Measurements from ENCODE around the gene TAS1R3.
"Not testable (repeated sequence)": the region's sequence is repeated elsewhere in the genome, so short reads cannot be mapped to it uniquely, and the experiment has no call there.

The TAS1R3 gene

GRCh38 chr1:1309251-1310108 is 21.6 kb upstream of the TAS1R3 start:
- DNase-seq (ENCODE audit: low spot score), result peak; percentile 42

DNA sequence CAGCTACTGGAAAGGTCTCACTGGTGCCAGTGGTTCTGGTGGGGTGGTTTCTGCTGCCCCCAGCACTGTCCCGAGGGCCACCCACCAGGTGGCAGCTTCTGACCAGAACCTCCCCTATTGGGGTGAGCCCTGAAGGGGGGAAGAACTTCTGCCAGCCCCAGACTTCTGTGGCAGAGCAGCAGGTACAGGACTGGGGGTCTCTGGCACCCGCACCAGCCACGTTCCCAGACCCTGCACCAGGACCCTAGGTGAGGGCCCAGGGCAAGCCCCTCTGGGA is 21.0 kb upstream of the TAS1R3 start:
- no peak for DNase-seq (ENCODE audit: low spot score)

DNA sequence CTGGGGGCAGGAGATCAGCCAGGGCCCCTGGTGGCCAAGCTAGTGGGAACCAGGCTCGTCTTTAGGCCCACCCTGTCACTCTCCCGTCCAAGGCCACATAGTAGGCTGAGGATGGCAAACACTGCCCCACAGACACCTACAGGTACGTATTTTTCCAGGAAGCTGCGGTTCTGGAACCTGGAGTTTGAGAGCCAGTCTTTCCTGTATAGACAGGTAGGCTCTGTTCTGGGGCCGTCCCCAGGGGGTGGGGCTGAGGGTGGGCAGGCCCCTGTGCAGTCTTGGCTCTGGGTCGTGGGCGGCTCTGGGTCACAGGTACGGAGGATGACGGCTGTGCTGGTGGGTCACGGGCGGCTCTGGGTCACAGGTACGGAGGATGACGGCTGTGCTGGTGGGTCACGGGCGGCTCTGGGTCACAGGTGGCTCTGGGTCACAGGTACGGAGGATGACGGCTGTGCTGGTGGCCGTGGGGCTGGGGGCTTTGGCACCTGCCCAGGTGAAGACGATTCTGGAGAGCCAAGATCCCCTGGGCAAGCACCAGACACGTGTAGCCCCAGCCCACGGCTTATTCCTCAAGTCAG is 20.5 kb upstream of the TAS1R3 start:
- DNase-seq (ENCODE audit: low spot score), result no peak

GRCh38 chr1:1311107-1312104 is 19.7 kb upstream of the TAS1R3 start:
- DNase-seq (ENCODE audit: low spot score), result no peak

DNA sequence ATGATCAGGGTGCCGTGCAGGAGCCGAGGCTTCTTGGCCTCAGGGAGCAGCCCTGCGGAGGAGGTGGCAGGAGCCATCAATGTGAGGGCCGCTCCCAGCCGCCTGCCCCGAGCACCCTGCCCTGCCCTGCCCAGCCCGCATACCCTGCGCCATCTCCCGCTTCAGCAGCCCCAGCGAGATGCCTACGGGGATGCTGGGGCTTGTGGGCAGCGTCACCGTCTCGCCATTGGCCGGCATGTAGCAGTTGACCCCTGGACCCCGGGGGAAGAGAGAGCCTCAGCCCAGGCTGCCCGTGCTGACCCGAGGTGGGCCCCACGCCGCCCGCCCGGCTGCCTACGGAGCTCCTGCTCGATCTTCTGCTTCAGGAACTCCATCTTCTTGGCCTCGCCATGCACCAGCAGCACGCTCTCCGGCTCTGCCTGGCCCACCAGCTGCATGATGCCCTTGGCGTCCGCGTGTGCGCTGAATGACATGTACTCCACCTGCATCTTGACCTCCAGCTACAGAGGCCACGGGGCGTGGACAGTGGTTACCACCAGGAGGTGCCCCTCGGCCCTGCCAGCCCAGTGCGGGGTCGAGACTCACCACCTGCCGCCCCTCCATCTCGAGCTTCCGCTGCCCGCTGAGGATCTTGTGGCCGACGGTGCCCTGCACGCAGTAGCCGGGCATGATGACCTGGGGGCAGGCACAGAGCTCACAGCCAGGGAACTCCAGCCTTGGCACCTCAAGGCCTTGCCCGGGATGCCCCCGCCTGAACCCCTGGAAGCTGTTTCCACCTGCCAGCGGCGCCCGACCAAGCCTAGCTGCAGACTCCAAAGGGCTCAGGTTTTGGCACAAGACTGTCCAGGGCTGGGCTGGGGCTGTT is 18.4 kb upstream of the TAS1R3 start:
- DNase-seq (ENCODE audit: low spot score), result no peak

DNA sequence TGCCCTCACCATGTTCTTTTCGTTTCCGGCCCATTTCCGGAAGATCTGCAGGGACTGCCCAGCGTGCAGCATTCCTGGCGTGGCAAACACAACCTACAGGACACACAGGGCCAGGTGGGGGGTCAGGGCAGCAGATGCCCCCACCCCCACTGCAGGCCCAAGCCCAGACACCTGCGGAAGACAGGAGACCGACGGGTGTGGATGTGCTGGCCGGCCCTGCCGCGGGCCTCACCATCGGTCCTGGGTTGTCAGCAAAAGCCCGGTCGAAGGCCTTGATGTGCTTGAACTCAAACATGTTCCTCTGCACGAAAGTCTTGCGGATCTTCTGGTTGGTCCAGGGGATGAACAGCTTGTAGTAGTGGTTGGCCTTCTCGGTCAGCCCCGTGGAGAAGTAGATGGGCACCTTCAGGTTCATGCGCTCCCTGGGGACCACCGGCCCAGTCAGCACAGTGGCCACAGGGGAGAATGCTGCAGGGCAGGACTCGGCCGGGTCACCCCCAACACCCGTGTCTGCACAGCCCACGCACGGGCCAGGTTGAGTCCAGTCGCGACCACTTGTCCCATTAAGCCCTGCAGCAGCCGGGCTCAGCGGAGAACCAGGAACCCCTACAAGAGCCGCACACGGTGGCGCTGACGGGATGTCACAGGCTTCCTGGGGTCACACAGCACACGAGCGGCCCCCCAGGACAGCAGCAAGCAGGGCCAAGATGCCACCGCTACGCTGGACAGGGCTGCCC is 17.4 kb upstream of the TAS1R3 start:
- DNase-seq (ENCODE audit: low spot score), result no peak

DNA sequence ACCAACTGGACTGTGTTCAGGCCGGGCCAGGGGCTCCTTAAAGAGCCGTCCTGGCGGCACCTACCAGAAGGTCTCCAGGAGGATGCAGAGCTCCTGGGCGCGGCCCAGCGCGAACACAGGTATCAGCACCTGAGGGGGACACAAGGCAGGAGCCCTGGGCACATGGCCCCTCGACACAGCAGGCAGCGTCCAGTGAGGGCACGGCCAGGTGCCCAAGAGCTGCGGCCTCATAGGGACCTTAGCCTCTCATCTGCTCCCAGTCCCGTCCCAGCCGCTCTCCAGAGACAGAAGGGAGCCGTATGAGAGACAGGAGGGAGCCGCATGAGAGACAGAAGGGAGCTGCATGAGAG is 16.9 kb upstream of the TAS1R3 start:
- no peak for DNase-seq (ENCODE audit: low spot score)

GRCh38 chr1:1314678-1315335 is 16.3 kb upstream of the TAS1R3 start:
- no peak for DNase-seq (ENCODE audit: low spot score)

- no peak for DNase-seq (ENCODE audit: low spot score)
These were observed 15.6 kb upstream of the TAS1R3 start for GRCh38 chr1:1315435-1315954.

DNA sequence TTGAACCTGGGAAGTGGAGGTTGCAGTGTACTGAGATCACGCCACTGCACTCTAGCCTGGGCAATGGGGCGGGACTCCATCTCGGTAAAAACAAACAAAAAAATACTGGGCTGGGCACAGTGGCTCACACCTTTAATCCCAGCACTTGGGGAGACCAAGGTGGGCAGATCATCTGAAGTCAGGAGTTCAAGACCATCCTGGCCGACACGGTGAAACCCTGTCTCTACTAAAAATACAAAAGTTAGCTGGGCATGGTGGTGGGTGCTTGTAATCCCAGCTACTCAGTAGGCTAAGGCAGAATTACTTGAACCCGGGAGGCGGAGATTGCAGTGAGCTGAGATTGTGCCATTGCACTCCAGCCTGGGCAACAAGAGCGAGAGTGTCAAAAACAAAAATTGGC is 14.9 kb upstream of the TAS1R3 start:
- not testable (repeated sequence) for DNase-seq (ENCODE audit: low spot score)

DNA sequence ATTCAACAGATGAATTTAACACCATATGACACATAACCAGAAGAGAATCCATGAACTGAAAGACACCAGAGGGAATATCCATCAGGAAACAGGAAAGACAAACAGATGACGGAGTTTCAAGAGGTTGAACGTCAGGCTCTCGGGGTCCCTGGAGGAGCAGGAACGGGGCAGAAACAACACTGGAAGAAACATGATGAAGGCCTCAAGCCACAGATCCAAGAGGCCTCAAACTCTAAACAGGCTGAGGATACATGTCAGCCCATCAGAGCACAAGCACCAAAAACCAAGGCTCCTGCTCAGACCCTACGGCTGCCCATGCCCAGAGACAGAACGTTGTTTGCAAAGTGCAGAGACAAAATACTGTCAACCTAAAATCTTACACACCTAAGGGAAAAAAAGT is 13.7 kb upstream of the TAS1R3 start:
- DNase-seq (ENCODE audit: low spot score), result no peak

DNA sequence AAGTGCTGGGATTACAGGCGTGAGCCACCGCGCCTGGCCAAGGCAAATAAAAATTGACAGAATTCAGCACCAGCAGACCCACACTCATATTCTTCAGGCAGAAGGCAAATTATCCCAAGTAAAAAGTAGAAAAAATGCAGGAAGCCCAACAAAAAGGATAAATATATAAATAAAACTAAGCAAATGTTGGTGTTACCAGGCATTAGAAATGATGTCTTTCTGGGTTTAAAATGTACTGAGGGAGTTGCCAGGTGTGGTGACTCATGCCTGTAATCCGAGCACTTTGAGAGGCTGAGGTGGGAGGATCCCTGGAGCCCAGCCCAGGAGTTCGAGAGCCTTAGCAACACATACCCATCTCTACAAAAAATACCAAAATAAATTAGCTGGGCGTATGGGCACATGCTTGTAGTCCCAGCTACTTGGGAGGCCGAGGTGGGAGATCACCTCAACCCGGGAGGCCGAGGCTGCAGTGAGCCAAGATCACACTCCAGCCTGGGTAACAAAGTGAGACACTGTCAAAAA is 12.9 kb upstream of the TAS1R3 start:
- no peak for DNase-seq (ENCODE audit: low spot score)

DNA sequence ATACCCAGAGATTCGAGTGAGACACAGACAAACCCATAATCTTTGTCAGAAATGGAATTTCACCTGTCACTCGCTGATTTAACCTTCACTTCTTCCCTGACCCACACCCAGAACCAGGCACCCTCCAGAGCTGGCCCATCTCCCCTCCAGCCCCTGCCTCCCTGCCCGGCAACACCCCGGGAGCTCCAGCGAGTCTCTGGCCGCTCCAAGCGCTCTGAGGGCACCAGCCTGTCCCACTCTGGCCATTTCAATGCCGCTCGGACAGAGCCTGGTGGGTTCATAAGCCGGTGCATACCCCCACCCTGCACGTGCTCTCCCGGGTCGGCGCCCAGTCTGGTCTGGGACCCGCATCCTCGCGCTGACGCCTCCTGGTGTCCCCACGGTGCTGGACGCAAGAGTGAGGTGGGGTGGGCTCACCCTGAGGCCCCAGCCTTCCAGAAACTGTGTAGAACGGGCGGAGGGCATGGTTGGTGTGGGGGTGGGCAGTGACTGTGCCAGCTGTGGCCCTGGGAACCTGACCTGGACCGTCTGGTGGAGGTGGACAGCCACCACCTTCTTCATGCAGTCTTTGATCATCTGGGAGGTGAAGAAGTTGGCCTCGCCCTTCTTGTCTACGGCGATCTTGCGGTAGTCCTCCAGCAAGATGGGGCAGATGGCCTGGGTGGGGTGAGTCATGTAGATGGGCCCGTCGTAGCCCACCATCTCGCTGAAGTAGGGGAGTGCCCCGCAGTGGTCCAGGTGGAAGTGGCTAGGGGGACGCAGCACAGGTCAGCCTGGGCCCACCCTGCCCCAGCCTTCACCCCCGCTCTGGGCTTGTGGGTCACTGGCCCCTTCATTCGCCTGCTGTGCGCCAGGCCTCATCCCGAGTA is 12.1 kb upstream of the TAS1R3 start:
- no peak for DNase-seq (ENCODE audit: low spot score)

- DNase-seq (ENCODE audit: low spot score), result no peak
These were observed 11.5 kb upstream of the TAS1R3 start for GRCh38 chr1:1319646-1319941.

DNA sequence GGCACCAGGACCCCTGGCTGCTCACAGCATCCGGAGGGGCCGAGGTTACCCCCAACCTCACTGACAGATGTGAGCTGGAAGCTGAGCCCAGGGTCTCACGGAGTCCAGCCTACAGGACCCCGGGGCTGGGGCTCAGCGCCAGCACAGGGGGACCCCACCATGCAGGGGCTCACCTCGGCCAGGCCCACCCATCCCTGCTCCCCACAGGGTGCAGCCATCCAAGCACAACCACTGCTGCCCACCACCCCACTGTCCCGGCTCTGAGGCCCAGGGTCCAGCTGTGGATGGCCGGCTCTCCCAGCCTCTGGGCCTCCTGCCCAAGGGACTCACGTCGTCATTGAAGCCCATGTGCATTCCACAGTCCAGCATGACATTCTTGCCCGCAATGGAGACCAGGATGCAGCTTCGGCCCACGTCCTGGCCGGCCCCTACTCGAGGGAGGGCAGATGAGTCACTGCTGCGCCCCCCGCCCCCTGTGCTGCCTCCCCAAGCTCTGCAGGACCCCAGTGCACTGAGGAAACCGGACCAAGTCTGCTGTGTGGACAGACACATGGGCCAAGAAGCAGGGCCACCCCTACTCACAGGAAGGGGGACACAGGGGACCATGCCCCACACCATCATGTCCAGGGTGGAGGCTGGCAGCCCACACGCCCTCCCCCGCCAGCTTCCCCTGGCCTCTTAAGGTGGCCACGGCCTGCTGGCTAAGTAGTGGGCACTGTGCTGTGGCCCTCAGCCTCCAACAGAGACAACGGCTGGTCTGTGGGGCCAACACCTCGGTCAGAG is 10.2 kb upstream of the TAS1R3 start:
- DNase-seq (ENCODE audit: low spot score), result no peak

DNA sequence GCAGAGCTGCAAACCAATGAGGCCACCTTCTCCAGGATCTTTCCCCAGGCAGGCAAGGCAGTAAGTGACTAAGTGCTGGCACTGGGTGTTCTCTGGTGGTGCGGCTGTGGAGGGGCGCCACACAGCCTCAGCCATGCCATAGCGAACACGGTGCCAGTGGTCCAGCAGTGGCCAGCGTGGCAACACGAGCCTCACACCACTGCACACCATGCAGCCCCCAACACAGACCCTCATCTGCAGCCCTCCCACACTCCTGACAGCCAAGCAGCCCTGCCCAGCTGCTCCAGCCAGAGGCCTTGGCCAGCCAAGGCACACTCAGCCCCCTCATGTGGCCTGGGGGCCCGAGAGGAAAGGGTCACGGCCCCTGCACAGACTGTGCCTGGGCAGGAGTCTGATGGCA is 9.6 kb upstream of the TAS1R3 start:
- no peak for DNase-seq (ENCODE audit: low spot score)

GRCh38 chr1:1322418-1322817 is 8.7 kb upstream of the TAS1R3 start:
- no peak for DNase-seq (ENCODE audit: low spot score)

GRCh38 chr1:1322952-1323351 is 8.1 kb upstream of the TAS1R3 start:
- no peak for DNase-seq (ENCODE audit: low spot score)

DNA sequence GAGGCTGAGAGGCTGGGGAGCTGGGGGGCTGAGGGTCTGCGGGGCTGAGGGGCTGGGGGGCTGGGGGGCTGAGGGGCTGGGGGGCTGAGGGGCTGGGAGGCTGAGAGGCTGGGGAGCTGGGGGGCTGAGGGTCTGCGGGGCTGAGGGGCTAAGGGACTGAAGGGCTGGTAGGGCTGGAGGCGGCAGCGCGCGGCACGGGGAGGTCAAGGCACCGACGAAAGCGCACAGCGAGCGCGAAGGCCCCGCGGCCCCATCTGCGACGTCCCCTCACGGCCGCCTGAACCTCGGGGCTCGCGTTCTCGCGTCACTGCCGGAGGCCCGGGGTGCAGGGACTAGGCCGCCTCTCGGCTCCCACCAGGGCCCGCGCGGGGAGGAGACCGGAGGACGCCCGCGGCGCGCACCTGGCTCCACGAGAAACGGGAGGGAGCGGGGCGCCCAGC is 7.0 kb upstream of the TAS1R3 start:
- DNase-seq (ENCODE audit: low spot score), result no peak
